H1 (cell line): Measurements from ENCODE around the gene ANKS1B. TPM values are rescaled to one million over a fixed set of nuclear protein-coding genes. Genes with fewer than 3 reads are reported as not detected.

Experiments used
- MAX ChIP-seq: IDR thresholded peaks from 2 replicates; pipeline ENCODE4 v1.6.1; 2012; ENCODE audit warnings: inconsistent platforms
- SAP30 ChIP-seq: fragments of 300-600 bp; sonication (generic); IDR thresholded peaks from 2 replicates; pipeline ENCODE4 v1.7.1; 2012; ENCODE audit warnings: low read length, moderate library complexity, mild to moderate bottlenecking, inconsistent platforms; ENCODE audit not compliant: insufficient read depth, insufficient replicate concordance
- polyA plus RNA-seq, 7 experiments: library from polyadenylated mRNA; depleted of rRNA in 3 of 7; stranded (reverse) in 5 of 7; unstranded in 2 of 7; fragments of >200 nt in 5 of 7; fragments of 200-250 nt in 2 of 7; gene quantifications; 1 replicate in 5 of 7; 2 replicates in 1 of 7; 4 replicates in 1 of 7; pipeline versions ENCODE4 v1.2.1 to v1.2.3, GENCODE V29; 2011 to 2013; ENCODE audit warnings: missing spikeins in 2 of 7, mixed read lengths in 2 of 7
- total RNA-seq: library from RNA; stranded (reverse); fragmentation: NEBNext Ultra II Directional; extraction: Animal tissue kit (Norgen Biotek cat#: 25700); gene quantifications from 2 replicates; pipeline ENCODE4 v1.2.1, GENCODE V29; 2021

The ANKS1B gene
- total and polyA plus RNA-seq, 2 of the 8 experiments (the other 6 are each of a cell fraction or from before 2014, with no cell fraction given) = 2.7 to 6.1 TPM

GRCh38 chr12:99926511-99927169, 58.1 kb downstream of the ANKS1B start (continued):
- TF ChIP-seq SAP30 (no peak), MAX (no peak)
- TF ChIP-seq, all 59 proteins: peak for 0
